Measurements from ENCODE around the gene TTLL11.

GRCh38 chr9:122110100-122110833, 17.2 kb upstream of the TTLL11 start:
- TF ChIP-seq SPI1 (IDR thresholded peaks at IDR 0.05; ENCODE audit: low read depth, low read length) = no peak
- no peak for TF ChIP-seq POLR2AphosphoS5 (IDR thresholded peaks at IDR 0.05; ENCODE audit: low read depth, low read length)
- TF ChIP-seq POLR2A (IDR thresholded peaks at IDR 0.05; ENCODE audit: low read depth, low read length) = no peak
- no peak for TF ChIP-seq TAF1 (IDR thresholded peaks at IDR 0.05; ENCODE audit: low read depth, low read length)
- no peak for TF ChIP-seq POU2F2 (IDR thresholded peaks at IDR 0.05; ENCODE audit: low read depth, low read length)

All from GM12891 (cell line).